Stimulated activated CD4-positive, alpha-beta T cell treated with anti-CD3 and anti-CD28 coated beads, Interleukin-4, amount 100 ng/mL, for 1 hour (primary cell): ENCODE measurements around the gene TRPV3.
"Not testable (repeated sequence)": the region's sequence is repeated elsewhere in the genome, so short reads cannot be mapped to it uniquely, and the experiment has no call there.

Experiments
- DNase-seq: peaks from one replicate; pipeline ENCODE4 v3.0.0-alpha.2; 2020

The TRPV3 gene

DNA sequence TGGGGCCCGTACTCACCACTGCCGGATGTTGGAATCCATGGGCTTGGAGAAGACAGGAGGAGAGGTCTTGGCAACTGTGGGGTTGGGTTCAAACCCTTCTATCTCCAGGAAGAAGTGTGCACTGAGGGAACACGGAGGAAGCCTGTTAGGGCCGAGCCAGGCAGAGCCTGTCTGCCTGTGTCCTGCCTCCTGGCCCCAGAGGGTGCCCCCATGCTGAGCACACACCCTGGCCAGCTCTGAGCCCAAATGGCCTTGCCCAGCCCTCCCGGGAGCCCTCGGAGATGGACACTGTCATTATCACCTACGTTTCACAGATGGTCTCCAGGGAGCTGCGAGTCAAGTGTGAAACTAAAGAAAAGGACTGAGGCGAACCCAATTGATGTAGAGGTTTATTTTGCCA lies 12.5 kb downstream of the TRPV3 start:
- no peak for DNase-seq

DNA sequence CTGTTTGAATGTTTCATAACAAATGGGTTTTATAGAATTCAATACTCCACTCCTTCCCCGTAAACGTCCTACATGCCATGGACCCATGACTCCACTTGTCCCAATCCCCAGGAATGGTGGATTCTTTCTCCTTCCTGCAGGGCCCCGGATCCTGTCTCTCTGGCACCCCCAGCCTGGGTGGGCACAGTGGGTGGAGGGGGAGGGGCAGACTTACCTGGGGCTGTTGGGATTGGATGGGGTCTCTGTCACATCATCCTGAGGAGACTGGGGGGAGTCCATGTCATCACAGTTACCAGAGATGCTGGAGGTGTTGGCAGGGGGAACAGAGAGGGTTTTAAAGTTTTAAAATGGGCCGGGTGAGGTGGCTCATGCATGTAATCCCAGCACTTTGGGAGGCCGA lies 13.2 kb downstream of the TRPV3 start:
- DNase-seq, result no peak

DNA sequence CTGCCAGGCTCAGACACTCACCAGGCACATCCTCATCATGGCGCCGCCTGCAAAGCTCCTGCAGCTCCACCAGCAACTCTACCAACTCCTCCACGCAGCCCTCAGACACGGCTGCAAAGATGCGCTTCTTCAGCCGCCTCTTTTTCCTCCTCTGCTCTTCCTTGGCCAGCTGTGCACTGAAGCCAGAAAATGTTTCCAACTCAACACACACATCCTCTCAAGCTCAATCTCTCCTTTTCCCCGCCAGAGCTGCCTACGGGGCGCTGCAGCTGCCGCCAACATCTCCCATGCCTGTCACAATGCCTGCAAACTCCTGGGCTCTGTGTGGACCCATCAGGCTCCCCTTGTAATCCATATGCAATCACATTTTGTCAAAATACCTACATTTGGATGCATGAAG lies 14.2 kb downstream of the TRPV3 start:
- DNase-seq, result no peak

DNA sequence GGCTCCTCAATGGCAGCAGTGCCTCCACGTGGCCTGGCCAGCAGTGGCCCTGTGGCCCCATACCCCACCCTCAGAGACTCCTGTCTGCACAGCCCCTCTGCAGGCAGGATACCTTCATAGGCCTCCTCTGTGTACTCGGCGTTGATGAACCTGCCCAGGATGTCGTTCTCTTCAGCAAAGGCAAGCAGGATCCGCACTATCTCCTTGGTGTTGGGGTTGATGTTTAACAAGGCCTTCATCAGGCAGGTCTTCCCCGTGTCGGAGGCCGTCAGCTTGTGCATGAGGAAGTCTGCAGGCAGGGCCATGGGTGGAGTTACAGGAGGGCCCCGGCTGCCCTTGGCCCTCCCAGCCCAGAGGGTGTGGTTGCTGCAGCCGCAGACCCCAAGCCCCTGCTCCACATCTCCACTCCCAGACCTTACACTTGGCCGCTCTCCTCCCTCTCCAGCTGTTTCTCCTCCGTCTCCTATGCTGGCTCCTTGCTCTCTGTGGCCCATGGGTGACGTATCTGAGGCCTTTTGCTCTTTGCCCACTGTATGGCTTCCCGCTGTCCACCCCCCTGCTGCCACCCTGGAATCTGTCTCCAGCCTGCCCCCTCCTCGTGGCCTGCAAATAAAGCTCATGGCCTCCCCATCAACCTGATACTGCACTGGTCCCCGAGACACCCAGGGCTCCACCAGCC lies 15.1 kb downstream of the TRPV3 start:
- no peak for DNase-seq

DNA sequence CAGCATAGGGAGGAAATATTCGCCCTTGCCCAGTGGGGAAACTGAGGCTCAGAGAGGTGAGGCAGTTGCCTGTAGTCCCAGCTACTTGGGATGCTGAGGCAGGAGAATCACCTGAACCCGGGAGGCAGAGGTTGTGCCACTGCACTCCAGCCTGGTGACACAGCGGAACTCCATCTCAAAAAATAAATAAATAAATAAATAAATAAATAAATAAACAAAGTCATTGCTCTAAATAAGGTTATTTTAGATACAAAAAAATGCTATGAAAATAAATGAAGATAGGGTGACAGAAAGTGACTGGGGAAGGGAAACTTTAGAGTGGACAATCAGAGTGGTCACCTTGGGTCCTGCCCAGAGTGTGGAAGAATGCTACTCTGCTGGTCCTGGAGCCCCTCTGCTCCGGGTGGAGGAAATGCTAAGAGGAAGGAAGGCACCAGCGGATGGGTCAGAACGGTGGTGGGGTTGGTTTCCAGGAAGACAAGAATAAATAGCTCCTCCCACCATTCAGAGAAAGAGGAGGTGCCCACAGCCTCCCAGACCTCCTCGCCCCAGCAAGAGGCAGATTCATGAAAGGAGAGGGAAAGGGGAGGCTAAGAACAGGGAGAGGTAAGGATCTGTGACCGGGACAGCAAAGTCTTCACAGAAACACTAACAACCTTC lies 17.6 kb downstream of the TRPV3 start:
- DNase-seq, result no peak

DNA sequence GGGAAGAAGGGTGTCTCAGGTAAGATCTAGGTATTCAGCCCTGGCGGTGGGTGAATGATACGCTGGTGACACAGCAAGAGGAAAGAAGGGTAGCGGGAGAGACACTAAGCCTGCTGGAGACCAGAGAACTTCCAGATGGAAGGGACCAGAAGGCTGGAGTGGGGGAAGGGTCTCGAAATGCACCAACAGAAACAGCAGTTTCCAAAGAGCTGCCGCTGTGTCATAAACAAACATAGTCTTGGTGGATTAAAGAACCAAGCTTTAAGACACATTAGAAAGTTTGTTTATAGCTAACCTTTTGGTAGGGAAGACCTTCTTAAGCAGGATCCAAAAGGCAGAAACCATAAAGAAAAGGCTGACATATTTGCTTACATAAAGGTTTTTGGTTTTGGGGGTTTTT lies 20.9 kb downstream of the TRPV3 start:
- no peak for DNase-seq

DNA sequence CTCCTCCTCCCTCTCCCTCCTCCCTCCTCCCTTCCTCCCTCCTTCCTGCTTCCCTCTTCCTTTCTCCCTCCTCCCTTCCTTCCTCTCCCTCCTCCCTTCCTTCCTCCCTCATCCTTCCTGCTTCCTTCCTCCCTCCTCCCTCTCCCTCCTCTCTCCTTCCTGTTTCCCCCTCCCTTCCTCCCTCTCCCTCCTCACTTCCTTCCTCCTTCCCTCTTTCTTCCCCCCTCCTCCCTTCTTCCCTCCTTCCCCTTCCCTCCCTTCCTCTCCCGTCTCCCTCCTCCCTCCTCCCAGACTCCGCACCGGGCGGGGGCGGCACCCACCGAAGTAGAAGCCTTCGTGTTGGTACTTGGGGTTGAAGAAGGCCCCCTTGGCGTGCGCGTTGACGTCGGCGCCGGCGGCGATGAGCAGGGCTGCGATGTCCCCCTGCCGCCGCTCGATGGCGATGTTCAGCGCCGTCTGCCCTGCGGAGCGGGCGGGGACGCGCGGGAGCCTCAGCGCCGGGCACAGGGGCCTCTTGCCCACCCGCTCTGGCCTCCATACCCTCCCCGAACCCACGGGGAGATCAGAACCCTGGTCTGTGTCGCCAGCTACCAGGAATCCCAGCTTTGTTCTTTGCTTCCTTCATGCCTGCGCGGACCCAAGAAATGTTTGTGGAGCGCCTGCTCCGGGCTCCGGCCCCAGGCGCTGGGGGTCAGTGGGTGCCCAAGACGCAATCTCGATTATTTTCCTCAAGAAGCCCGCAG lies 22.2 kb downstream of the TRPV3 start:
- DNase-seq, result peak; percentile 65

DNA sequence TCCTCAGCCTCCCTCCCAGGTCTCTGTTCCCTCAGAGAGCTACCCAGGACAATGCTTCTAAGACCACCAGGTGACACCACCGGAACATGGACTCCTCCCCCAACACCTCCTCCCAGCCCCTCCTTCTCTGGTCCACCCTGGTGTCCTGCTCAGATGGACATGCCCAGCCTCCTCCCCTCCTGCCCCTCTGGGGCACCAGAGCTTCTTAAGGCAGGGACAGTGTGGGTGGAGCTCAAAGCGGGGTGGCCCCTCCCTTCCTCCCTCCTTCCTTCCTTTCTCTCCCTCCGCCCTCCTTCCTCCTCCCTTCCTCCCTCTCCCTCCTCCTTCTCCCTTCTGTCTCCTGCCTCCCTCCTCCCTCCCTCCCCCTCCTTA lies 22.7 kb downstream of the TRPV3 start:
- DNase-seq, result no peak

DNA sequence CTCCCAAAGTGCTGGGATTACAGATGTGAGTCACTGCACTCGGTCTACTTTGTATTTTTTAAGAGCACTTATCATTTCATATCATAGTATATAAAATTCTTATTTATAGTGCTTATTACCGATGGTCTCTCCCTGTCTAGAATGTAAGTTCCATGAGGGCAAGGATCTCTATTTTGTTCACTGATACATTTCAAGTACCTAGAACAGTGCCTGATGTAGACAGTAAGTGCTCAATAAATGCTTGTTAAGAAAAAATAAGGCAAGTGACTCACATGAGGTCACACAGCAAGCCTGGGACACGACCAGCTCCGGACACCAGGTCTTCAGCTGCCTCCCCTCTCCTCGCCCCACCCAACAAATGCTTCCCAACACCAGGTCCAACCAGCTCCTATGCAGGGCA lies 23.9 kb downstream of the TRPV3 start:
- DNase-seq, result no peak

DNA sequence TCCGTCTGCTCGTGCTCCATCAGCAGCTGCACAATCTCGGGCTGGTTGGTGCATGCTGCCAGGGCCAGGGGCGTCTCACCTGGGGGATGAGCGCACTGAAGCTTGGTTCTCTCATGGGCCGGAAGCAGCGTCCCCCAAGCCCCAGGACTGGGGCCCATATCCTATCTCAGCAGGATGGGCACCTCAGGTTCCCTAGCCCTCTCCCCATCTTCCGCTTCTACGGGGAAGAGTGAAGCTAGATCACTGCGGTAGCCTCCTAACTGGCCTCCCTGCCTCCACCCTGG lies 24.8 kb downstream of the TRPV3 start:
- DNase-seq, result no peak

DNA sequence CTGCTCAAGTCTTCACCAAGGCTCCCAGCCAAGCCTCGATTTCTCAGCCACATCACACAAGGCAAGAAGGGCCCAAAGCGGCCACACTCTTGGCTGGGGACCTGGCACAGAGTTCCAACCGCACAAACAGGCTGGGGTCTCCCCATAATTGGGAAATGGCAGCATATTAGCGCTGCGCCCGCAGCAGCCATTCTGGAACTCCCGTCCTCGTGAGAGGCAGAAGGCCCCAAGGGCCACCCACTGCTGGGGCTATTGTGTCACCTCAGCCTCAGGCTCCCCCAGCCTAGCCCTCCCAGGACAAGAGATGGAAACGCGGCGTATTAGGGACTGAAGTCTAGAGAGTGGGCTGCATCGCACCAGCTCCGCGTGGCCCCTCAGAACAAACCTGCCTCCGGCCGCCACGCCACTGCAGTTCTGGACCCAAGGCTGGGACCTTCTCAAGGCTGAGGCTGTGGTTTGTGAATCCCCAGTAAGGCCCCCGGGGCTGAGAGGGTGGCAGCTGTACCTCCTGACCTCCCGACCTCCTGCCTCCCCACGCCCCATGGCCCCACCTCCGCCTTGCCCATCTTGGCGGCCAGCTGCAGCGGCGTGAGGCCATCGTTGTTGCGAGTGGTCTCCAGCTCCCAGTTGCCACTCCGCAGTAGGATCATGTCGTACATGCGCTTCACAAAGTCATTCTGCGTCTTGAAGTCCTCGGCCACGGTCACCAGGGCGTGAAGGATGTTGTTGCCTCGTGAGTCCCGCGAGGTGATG lies 25.3 kb downstream of the TRPV3 start:
- no peak for DNase-seq

DNA sequence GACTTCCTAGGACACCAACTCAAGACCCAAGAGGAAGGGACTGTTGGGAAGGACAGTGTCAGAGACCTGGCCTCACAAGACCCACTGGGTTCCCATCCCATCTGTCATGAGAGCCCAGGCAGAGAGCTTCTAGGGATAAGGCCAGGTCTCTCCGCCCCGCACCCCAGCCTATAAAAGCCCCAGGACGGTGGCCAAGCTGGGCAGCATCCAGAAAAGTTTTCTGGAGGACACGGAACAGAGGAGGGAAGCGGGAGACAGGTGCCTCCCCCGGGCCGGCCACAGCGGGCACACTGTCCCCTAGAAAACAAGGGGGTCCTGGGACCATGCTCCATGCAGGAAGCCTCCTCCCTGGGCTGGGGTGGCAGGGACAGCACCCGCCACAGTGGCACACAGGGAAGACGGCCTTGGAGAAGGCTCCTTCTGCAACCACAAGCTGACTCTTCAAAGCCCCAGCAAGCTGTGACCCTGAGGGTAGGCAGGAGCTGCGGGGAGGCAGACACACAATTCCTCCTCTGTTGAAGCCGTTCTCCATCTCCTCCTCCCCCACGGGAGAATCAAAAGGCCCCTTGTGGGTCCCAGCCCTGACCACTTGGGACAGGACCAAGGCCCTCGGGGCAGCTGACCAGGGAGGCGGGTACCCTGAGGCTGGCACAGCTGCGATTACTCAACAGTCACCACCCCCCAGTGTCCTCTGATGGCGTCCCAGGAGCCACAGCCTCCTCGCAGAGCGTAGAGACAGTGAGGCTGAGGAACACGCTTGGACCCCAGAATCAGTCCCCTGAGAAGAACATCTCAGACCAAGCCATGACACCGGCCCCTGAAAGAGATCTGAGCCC lies 26.1 kb downstream of the TRPV3 start:
- DNase-seq, result no peak

DNA sequence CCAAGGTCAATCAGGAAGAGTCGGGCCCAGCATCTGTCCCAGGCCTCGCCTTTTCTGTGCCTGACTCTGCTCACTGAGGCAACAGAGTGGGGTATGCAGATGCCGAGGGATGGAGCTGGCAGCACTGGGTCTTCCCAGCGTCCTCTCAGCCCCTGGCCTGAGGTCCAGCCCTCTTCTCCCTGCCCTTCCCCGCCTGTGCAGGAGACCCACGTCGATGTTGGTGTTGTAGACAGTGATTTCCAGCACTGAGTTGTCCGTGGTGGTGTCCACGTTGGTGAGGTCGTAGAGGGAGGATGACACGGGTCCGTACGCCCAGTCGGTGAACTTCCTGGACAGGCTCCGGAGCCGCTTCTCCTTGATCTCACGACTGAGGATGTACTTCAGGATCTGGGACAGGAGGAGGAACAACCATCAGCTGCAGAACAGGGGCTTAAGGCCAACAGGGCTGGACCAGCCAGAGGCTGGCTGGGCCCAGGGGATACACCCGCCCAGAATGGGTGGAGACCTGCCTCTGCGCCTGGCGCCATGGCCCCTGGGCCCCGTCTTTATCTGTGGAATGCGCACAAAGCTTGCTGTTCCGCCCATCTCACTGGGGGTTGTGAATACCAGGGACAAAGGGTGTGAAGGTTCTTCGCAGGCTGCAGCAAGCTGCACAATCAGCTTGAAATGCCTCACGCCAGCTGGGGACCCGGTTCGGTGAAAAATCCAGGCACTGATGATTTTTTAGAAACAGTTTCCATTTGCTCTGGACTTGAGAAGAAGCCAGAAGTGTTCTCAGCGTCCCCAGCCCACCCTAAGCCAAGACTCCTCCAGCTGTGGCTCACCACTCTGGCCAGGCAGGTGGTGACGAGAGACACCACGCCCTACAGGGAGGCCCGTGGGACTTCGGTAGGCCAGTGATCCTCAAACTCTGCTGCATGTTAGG lies 27.5 kb downstream of the TRPV3 start:
- DNase-seq, result no peak

DNA sequence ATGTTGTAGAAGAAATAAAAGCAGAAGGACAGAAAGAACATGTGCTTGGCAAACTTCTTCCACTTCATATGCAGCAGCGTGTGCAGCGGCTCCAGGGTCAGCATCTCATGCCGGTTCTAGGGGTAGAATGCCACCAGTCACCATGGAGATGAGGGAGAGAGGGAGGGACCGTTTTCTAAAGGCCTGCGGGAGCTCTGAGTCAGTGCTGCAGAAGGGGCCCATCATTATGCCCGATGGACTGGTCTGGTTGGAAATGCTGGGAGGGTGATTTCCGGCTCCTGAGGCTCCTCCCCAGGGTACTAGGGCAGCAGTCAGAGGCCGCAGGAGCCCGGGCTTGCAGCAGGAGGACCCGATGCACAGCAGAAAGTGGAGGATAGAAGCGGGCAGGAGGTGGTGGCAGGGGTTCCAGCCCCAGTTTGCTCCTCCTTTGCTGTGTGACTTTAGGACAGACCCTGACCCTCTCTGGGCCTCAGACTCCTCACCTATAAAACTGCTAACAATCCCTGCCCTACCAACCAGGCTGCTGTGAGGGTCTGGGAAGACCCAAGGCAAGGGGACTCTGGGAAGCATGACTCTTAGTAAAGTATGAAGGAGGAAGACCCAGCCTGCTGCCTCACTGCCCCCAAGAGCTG lies 28.6 kb downstream of the TRPV3 start:
- no peak for DNase-seq

DNA sequence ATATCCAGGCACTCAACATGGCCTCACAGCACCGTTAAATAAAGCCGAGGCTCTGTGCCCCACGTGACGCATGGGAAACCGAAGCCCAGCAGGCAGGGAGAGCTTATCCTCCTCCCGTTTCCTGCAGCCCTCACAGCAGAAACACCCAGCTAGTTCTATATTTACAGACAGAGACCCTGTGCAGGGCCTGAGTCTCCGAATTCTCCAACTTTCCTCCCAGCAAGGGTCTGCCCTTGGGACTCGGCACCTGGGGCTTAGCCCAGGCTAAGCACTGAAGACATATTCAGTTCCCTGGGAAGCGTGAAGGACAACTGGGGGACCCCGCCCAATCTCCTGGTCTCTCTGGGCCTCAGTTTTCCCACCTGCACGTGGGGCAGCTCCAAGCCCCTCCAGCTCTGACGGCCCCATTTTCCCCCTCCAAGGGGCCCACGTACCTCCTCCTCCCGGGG lies 29.2 kb downstream of the TRPV3 start:
- DNase-seq, result no peak

DNA sequence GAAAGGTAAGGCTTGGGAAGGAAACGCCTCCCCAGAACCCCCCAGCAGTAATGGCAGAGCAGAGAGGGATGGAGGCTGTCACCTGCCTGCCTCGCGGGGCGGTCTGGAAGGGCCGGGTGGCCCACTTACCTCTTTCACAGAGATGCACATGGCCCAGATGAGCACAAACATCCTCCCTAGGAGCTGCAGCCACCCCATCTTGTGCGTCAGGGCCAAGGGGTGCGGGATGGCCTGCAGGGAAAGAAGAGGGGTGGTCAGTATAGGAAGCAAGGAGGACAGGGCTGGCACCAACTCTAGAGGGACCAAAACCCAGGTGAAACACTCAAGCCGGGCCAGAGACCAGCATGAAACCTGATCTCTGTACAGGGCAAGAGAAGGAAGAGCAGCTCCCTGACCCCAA lies 29.7 kb downstream of the TRPV3 start:
- DNase-seq, result no peak

DNA sequence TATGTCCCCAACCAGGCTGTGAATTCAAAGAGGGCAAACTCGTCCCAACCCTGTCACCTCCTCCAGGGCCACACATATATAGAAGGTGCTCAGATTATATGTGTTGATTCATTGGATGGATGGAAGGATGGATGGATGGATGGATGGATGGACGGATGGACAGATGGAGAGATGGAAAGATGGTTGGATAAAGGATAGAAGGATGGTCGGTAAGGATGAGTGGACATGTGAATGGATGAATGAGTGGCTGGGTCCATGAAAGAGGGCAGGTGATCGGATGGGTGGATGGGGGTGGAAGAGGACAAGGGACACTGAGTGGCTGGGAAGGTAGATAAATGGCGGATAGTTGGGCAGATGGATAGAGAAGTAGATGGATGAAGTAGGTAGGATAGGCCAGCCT lies 30.1 kb downstream of the TRPV3 start:
- no peak for DNase-seq

DNA sequence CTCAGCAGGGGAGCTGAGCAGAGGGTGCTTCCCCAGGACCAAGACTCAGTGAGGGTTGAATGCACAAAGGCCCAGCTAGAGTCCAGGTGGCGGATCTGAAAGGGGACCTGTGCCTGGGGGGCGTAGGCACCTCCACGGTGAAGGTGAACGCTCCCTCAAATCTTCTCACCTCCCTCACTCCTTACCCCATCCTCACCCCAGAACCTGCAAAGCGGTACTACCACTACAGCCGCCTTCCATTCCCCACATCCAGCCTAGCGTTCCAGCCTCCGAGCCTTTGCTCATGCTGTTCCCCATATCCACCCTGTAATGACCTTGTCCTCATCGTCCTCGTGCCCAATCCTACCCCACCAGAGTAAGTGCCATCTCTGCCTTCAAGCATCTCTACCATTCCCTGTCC lies 30.6 kb downstream of the TRPV3 start:
- no peak for DNase-seq

DNA sequence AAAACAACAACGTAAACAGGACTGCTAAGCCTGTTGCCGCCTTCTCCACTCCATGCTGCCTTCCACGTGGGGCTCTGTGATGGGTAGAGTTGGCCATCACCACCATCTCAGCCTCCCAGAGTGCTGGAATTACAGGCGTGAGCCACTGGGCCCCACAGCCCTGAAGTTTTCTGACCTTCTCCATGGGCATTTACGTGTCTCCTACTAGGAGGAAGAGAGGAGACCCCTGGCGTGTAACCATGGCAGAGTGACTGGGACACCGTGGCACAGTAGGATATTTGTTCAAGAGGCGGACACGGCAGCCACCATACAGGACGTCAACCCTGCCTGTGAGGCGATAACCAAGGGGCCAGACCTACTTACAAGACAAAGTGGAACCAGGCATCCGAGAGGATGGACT lies 31.1 kb downstream of the TRPV3 start:
- DNase-seq, result no peak

DNA sequence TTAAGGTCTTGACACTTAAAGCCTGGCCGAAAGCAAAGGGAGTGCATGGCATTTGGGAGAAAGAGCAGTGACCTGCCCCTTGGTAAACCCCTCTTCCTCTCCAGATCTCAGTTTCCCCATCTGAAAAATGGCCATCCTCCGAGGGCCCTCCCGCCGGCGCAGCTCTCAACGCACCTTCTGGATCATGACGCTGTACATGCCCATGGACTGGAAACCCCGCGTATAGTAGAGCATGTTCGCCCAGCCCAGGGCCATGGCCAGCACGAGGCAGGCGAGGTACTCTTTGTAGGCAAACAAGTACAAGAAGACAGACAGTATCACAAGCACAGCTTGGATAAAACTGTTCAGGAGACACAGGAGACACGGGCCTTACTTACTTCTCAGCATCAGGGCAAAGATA lies 33.6 kb downstream of the TRPV3 start:
- no peak for DNase-seq

DNA sequence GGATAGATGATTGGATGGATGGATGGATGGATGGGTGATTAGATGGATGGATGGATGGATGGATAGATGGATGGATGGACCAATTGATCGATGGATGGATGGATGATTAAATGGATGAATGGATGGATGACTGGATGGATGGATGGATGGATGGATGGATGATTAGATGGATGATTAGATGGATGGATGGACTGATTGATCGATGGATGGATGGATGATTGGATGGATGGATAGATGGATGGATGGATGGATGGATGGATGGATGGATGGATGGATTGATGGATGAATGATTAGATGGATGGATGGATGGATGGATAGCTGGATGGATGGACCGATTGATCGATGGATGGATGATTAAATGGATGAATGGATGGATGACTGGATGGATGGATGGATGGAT lies 38.1 kb downstream of the TRPV3 start:
- DNase-seq, result not testable (repeated sequence)
